Measurements from ENCODE around the gene FAM53A.

- TF ChIP-seq CTCF (conservative IDR thresholded peaks at IDR 0.05; ENCODE audit: low read depth, low read length) (no peak), EZH2 (IDR thresholded peaks at IDR 0.05; ENCODE audit: borderline replicate concordance, low read depth, low read length, poor library complexity, severe bottlenecking) (no peak)
Observed at GRCh38 chr4:1643971-1644735, 40.0 kb downstream of the FAM53A start.
